ENCODE results near the gene NEK7.

- TF ChIP-seq POLR2A (IDR thresholded peaks at IDR 0.05), result peak; percentile 89 to 91
- TF ChIP-seq, protein P1, sequence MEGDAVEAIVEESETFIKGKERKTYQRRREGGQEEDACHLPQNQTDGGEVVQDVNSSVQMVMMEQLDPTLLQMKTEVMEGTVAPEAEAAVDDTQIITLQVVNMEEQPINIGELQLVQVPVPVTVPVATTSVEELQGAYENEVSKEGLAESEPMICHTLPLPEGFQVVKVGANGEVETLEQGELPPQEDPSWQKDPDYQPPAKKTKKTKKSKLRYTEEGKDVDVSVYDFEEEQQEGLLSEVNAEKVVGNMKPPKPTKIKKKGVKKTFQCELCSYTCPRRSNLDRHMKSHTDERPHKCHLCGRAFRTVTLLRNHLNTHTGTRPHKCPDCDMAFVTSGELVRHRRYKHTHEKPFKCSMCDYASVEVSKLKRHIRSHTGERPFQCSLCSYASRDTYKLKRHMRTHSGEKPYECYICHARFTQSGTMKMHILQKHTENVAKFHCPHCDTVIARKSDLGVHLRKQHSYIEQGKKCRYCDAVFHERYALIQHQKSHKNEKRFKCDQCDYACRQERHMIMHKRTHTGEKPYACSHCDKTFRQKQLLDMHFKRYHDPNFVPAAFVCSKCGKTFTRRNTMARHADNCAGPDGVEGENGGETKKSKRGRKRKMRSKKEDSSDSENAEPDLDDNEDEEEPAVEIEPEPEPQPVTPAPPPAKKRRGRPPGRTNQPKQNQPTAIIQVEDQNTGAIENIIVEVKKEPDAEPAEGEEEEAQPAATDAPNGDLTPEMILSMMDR (IDR thresholded peaks at IDR 0.05), result peak in 1 of 4 experiments; percentile 32
Observed at GRCh38 chr1:198156745-198157240, at the start of gene NEK7.

Data from uterus (tissue), 2 donors.